Natural killer cell (primary cell): Measurements from ENCODE around the gene SLIT1. TPM values are rescaled to one million over a fixed set of nuclear protein-coding genes. Genes with fewer than 3 reads are reported as not detected.

Experiments used
- ATAC-seq, 3 donors: fragments of 150-1000 bp in 2 of 3; fragments of 200-7000 bp in 1 of 3; cut with Tn5 transposase; 1 replicate in 1 of 3; 2 replicates in 2 of 3; pipeline ENCODE4 v1.10.0; 2021; ENCODE audit warnings: mild to moderate bottlenecking in 2 of 3, moderate library complexity in 2 of 3
- DNase-seq, 2 donors: peaks; one replicate each; pipeline versions ENCODE4 v3.0.0 to v3.0.0-alpha.2; 2013 to 2021; ENCODE audit warnings: mixed read lengths in 1 of 2
- H3K27ac ChIP-seq: one replicate; pipeline ENCODE4 v1.5.1; 2013; ENCODE audit warnings: mild to moderate bottlenecking, low read length
- H3K27me3 ChIP-seq: one replicate; pipeline ENCODE4 v1.6.1; 2013; ENCODE audit warnings: low read length; ENCODE audit not compliant: control insufficient read depth, insufficient read depth
- H3K36me3 ChIP-seq: one replicate; pipeline ENCODE4 v1.6.1; 2013; ENCODE audit warnings: low read length; ENCODE audit not compliant: control insufficient read depth, insufficient read depth
- H3K4me1 ChIP-seq: one replicate; pipeline ENCODE4 v1.6.1; 2013; ENCODE audit warnings: low read length; ENCODE audit not compliant: control insufficient read depth, insufficient read depth
- H3K4me3 ChIP-seq: one replicate; pipeline ENCODE4 v1.5.1; 2013; ENCODE audit warnings: low read length
- H3K9me3 ChIP-seq: one replicate; pipeline ENCODE4 v1.6.1; 2013; ENCODE audit warnings: low read length; ENCODE audit not compliant: control insufficient read depth, insufficient read depth
- H3K27ac Mint-ChIP-seq, 2 donors: one replicate each; pipeline ENCODE4 v1.8.0; 2022; ENCODE audit warnings: mild to moderate bottlenecking in 2 of 2, mixed read lengths in 2 of 2, moderate library complexity in 1 of 2
- H3K27me3 Mint-ChIP-seq, 2 donors: one replicate each; pipeline ENCODE4 v1.8.0; 2022; ENCODE audit warnings: low read depth in 2 of 2, mixed read lengths in 2 of 2
- H3K36me3 Mint-ChIP-seq: one replicate; pipeline ENCODE4 v1.8.0; 2022; ENCODE audit warnings: mixed read lengths
- H3K4me1 Mint-ChIP-seq, 2 donors: one replicate each; pipeline ENCODE4 v1.8.0; 2022; ENCODE audit warnings: mixed read lengths in 2 of 2
- H3K4me3 Mint-ChIP-seq: one replicate; pipeline ENCODE4 v1.8.0; 2022; ENCODE audit warnings: mild to moderate bottlenecking, moderate library complexity, mixed read lengths
- H3K9me3 Mint-ChIP-seq, 2 donors: one replicate each; pipeline ENCODE4 v1.8.0; 2022; ENCODE audit warnings: mixed read lengths in 2 of 2
- WGBS: methylation state at CpG from one replicate; pipeline ENCODE4 v1.1.7; 2013; ENCODE audit warnings: missing lambda C conversion rate; ENCODE audit not compliant: insufficient coverage; 5-methylcytosine and 5-hydroxymethylcytosine counted together
- intact Hi-C: fragments of 100-400 bp; cut with micrococcal nuclease; formaldehyde crosslinking; loops from one replicate; pipeline ENCODE4 v1.14.2; 2022
- total RNA-seq, 4 donors: library from RNA; stranded (reverse); fragments of 120-200 nt in 1 of 4; gene quantifications; one replicate each; pipeline versions ENCODE4 v1.2.3 to v1.2.4, GENCODE V29; 2013 to 2022
- TF ChIP-seq, protein P1 (sequence below): fragments of 200-600 bp; IDR thresholded peaks from one replicate; pipeline ENCODE4 v1.8.0; 2022; ENCODE audit warnings: antibody characterized with exemption

Gene SLIT1
- total RNA-seq, 3 donors from 2014 or later (not counting 1 experiment from before 2014, with no cell fraction given): 0.28 to 1.5 (median 1.1) TPM

DNA sequence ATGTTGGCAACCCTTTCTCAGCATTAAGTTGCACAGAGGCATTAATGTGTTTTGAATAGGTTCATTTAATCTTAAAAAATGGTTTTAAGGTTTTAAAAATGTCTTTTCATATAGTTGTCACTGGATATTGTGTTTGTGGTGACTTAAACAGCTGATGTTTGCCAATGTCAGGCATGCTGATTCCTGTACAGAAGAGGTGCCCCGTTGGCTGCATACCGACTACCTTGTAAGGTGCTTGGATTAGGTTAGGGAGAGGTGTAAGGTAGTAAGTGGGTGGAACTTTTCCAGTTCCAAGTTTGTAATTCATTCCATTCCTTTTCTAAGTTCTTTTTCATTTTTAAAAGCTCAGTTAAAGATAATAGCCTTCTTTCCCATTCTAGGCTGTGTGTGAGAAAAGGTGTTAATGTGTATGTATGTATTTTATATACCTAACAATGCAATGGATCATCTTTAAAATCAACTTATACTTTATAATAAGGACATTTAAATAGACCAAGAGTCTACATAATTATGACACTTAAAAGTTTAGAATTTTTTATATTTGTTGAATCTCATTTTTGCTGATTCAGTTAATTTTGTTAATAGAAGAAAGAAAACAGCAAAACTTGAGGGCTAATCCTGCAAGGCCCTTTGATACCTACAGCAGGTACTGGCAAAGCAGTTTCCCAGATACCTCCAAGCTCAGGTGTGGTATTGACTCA is 198.5 kb downstream of the SLIT1 start:
- H3K36me3 Mint-ChIP-seq: peaks cover 9% of the 10 kb centered on the region
- H3K9me3 ChIP-seq: no peaks in the 10 kb centered on the region

GRCh38 chr10:96986200-96986856 is 199.4 kb downstream of the SLIT1 start:
- H3K36me3 ChIP-seq: peaks cover 12% of the 10 kb centered on the region
- TF ChIP-seq, protein P1, sequence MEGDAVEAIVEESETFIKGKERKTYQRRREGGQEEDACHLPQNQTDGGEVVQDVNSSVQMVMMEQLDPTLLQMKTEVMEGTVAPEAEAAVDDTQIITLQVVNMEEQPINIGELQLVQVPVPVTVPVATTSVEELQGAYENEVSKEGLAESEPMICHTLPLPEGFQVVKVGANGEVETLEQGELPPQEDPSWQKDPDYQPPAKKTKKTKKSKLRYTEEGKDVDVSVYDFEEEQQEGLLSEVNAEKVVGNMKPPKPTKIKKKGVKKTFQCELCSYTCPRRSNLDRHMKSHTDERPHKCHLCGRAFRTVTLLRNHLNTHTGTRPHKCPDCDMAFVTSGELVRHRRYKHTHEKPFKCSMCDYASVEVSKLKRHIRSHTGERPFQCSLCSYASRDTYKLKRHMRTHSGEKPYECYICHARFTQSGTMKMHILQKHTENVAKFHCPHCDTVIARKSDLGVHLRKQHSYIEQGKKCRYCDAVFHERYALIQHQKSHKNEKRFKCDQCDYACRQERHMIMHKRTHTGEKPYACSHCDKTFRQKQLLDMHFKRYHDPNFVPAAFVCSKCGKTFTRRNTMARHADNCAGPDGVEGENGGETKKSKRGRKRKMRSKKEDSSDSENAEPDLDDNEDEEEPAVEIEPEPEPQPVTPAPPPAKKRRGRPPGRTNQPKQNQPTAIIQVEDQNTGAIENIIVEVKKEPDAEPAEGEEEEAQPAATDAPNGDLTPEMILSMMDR: no peak
- H3K9me3 ChIP-seq: no peaks in the 10 kb centered on the region
- peaks cover 6% of the 10 kb centered on the region for H3K4me1 ChIP-seq
- peaks cover 17% of the 10 kb centered on the region for H3K36me3 Mint-ChIP-seq
- H3K4me3 Mint-ChIP-seq: no peak overlapping the region
- H3K4me3 ChIP-seq: no peak overlapping the region
- H3K27ac ChIP-seq: no peak overlapping the region
- ATAC-seq (no peak), DNase-seq (no peak)
- H3K27ac Mint-ChIP-seq: no peak overlapping the region
- intact Hi-C loops: no loop called here
- H3K4me1 Mint-ChIP-seq: peaks cover 17 to 23% of the 10 kb centered on the region in 2 donors
- WGBS: 96% methylated on average over 6 of the region's 6 CpGs
- H3K27me3 ChIP-seq: no peaks in the 10 kb centered on the region
- no peaks in the 10 kb centered on the region for H3K27me3 Mint-ChIP-seq
- H3K9me3 Mint-ChIP-seq: no peaks in the 10 kb centered on the region

More for the DNA sequence above, 198.5 kb downstream of the SLIT1 start:
- H3K27me3 ChIP-seq: no peaks in the 10 kb centered on the region
- DNase-seq (no peak), ATAC-seq (no peak)
- Mint-ChIP-seq H3K9me3 (no peaks in the 10 kb centered on the region), H3K27me3 (no peaks in the 10 kb centered on the region), H3K27ac (no peak overlapping the region), H3K4me3 (no peak overlapping the region), H3K4me1 (peaks cover 17 to 23% of the 10 kb centered on the region in 2 donors)
- no peak overlapping the region for H3K27ac ChIP-seq
- peaks cover 6% of the 10 kb centered on the region for H3K4me1 ChIP-seq
- 88% methylated on average over 2 of the region's 2 CpGs for WGBS
- H3K4me3 ChIP-seq: no peak overlapping the region
- intact Hi-C loops: no loop called here
- TF ChIP-seq, protein P1: no peak
- peaks cover 3% of the 10 kb centered on the region for H3K36me3 ChIP-seq

DNA sequence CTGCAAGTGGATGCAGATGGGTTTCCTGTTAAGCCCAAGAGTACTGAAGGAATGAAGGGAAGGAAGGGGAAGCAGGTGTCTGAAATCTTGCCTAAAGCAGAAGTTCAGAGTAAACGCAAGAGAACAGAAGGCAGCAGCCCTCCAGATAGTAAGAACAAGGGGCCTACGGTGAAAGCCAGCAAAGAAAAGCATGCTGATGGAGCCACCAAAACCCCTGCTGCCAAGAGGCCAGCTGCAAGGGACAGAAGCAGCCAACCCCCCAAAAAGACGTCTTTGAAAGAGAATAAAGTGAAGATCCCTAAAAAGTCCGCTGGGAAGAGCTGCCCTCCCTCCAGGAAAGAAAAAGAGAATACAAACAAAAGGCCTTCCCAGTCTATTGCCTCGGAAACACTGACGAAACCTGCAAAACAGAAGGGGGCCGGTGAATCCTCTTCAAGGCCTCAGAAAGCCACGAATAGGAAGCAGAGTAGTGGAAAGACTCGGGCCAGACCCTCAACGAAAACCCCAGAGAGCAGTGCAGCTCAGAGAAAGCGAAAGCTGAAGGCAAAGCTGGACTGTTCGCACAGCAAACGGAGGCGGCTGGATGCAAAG is 201.1 kb downstream of the SLIT1 start:
- 24% methylated on average over 14 of the region's 14 CpGs for WGBS

More for the DNA sequence above, 201.1 kb downstream of the SLIT1 start:
- peak; percentile 47 to 78 (median 63) for ATAC-seq
- Mint-ChIP-seq H3K4me3 (peak overlapping the region; percentile 62), H3K27ac (peak overlapping the region; percentile 32 to 87), H3K4me1 (peaks cover 17 to 23% of the 10 kb centered on the region in 2 donors), H3K36me3 (peaks cover 25% of the 10 kb centered on the region), H3K27me3 (no peaks in the 10 kb centered on the region), H3K9me3 (no peaks in the 10 kb centered on the region)
- H3K27ac ChIP-seq: no peak overlapping the region
- intact Hi-C loops: no loop called here
- peaks cover 6% of the 10 kb centered on the region for H3K4me1 ChIP-seq
- no peaks in the 10 kb centered on the region for H3K9me3 ChIP-seq
- H3K27me3 ChIP-seq: no peaks in the 10 kb centered on the region
- no peak overlapping the region for H3K4me3 ChIP-seq
- TF ChIP-seq, protein P1: no peak
- peaks cover 19% of the 10 kb centered on the region for H3K36me3 ChIP-seq
- DNase-seq: no peak
